ENCODE results near the gene ZNF804A. TPM values are rescaled to one million over a fixed set of nuclear protein-coding genes. Genes with fewer than 3 reads are reported as not detected.

The ZNF804A gene
- total RNA-seq, 1 experiment from 2014 or later: 3.4 TPM

DNA sequence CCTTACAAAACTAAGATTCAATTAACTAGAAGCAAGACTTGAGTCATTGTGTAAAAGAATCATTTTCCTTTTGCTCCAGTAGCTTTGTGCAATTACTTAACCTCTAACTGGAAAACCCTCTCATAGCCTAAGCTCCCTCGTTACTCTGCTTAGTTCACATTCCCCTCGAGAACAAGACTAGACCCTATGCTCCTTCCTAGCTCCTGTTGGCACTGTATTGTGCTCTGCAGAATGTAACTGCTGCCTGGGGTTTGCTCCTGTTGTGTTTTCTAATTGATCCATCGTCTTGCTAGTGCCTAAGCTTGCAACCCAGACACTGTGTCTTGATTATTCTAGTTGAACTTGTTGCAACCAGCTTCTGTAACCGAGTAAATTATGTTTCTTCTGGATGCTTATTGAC, 347.0 kb downstream of the ZNF804A start:
- no peaks in the 10 kb centered on the region for H3K4me1 ChIP-seq (ENCODE audit: insufficient read depth, low read length, poor library complexity, severe bottlenecking)
- BruUV-seq (replicated peaks): no TSS peak
- DNase-seq (ENCODE audit: low spot score): peak; percentile 3
- intact Hi-C loops (cut with micrococcal nuclease; ENCODE audit: unreplicated experiment): no loop called here
- no peak overlapping the region for H3K4me3 ChIP-seq (ENCODE audit: low read depth, low read length, poor library complexity, severe bottlenecking)
- POLR2A ChIA-PET (ENCODE audit: low non-redundant PET): no interaction called here
- H3K27me3 ChIP-seq (replicated peaks; ENCODE audit: insufficient read depth, low read depth, low read length, poor library complexity): no peaks in the 10 kb centered on the region
- H3K27ac ChIP-seq (ENCODE audit: low read depth, low read length, poor library complexity, severe bottlenecking): no peak overlapping the region
- no peaks in the 10 kb centered on the region for H3K9me3 ChIP-seq (ENCODE audit: low read depth, low read length, poor library complexity, severe bottlenecking)
- TF ChIP-seq, protein P1, sequence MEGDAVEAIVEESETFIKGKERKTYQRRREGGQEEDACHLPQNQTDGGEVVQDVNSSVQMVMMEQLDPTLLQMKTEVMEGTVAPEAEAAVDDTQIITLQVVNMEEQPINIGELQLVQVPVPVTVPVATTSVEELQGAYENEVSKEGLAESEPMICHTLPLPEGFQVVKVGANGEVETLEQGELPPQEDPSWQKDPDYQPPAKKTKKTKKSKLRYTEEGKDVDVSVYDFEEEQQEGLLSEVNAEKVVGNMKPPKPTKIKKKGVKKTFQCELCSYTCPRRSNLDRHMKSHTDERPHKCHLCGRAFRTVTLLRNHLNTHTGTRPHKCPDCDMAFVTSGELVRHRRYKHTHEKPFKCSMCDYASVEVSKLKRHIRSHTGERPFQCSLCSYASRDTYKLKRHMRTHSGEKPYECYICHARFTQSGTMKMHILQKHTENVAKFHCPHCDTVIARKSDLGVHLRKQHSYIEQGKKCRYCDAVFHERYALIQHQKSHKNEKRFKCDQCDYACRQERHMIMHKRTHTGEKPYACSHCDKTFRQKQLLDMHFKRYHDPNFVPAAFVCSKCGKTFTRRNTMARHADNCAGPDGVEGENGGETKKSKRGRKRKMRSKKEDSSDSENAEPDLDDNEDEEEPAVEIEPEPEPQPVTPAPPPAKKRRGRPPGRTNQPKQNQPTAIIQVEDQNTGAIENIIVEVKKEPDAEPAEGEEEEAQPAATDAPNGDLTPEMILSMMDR (conservative IDR thresholded peaks at IDR 0.05; ENCODE audit: low read depth, low read length): no peak
- TF ChIP-seq EZH2 (IDR thresholded peaks at IDR 0.05; ENCODE audit: borderline replicate concordance, low read depth, low read length, poor library complexity, severe bottlenecking): no peak
- no peaks in the 10 kb centered on the region for H3K36me3 ChIP-seq (ENCODE audit: insufficient read depth, low read length, poor library complexity, severe bottlenecking)
- CTCF ChIA-PET: no interaction called here

GRCh38 chr2:184945824-184946223, 347.5 kb downstream of the ZNF804A start:
- POLR2A ChIA-PET (ENCODE audit: low non-redundant PET): interaction anchor here (0.6 kb wide), 1 partner anchor 720 kb away, joined by 6 read pairs; no protein-coding TSS in a partner anchor
- Histone ChIP-seq H3K27ac (ENCODE audit: low read depth, low read length, poor library complexity, severe bottlenecking) (no peak overlapping the region), H3K36me3 (ENCODE audit: insufficient read depth, low read length, poor library complexity, severe bottlenecking) (no peaks in the 10 kb centered on the region), H3K4me3 (ENCODE audit: low read depth, low read length, poor library complexity, severe bottlenecking) (no peak overlapping the region), H3K4me1 (ENCODE audit: insufficient read depth, low read length, poor library complexity, severe bottlenecking) (no peaks in the 10 kb centered on the region), H3K27me3 (replicated peaks; ENCODE audit: insufficient read depth, low read depth, low read length, poor library complexity) (no peaks in the 10 kb centered on the region), H3K9me3 (ENCODE audit: low read depth, low read length, poor library complexity, severe bottlenecking) (no peaks in the 10 kb centered on the region)
- no peak for DNase-seq (ENCODE audit: low spot score)
- no TSS peak for BruUV-seq (replicated peaks)
- TF ChIP-seq, protein P1 (conservative IDR thresholded peaks at IDR 0.05; ENCODE audit: low read depth, low read length): no peak
- TF ChIP-seq EZH2 (IDR thresholded peaks at IDR 0.05; ENCODE audit: borderline replicate concordance, low read depth, low read length, poor library complexity, severe bottlenecking): no peak
- CTCF ChIA-PET: no interaction called here
- intact Hi-C loops (cut with micrococcal nuclease; ENCODE audit: unreplicated experiment): no loop called here

- intact Hi-C loops (cut with micrococcal nuclease; ENCODE audit: unreplicated experiment): no loop called here
- no peak overlapping the region for H3K27ac ChIP-seq (ENCODE audit: low read depth, low read length, poor library complexity, severe bottlenecking)
- no peak overlapping the region for H3K4me3 ChIP-seq (ENCODE audit: low read depth, low read length, poor library complexity, severe bottlenecking)
- no peaks in the 10 kb centered on the region for H3K4me1 ChIP-seq (ENCODE audit: insufficient read depth, low read length, poor library complexity, severe bottlenecking)
- CTCF ChIA-PET: no interaction called here
- no TSS peak for BruUV-seq (replicated peaks)
- POLR2A ChIA-PET (ENCODE audit: low non-redundant PET): no interaction called here
- no peak for DNase-seq (ENCODE audit: low spot score)
- H3K27me3 ChIP-seq (replicated peaks; ENCODE audit: insufficient read depth, low read depth, low read length, poor library complexity): no peaks in the 10 kb centered on the region
- no peaks in the 10 kb centered on the region for H3K36me3 ChIP-seq (ENCODE audit: insufficient read depth, low read length, poor library complexity, severe bottlenecking)
- TF ChIP-seq EZH2 (IDR thresholded peaks at IDR 0.05; ENCODE audit: borderline replicate concordance, low read depth, low read length, poor library complexity, severe bottlenecking): no peak
- TF ChIP-seq, protein P1 (conservative IDR thresholded peaks at IDR 0.05; ENCODE audit: low read depth, low read length): no peak
- no peaks in the 10 kb centered on the region for H3K9me3 ChIP-seq (ENCODE audit: low read depth, low read length, poor library complexity, severe bottlenecking)
Observed at GRCh38 chr2:184956856-184957255, 358.5 kb downstream of the ZNF804A start.
